NAMALWA (cell line): ENCODE measurements around the gene GPR4.
"Not testable (repeated sequence)": the region's sequence is repeated elsewhere in the genome, so short reads cannot be mapped to it uniquely, and the experiment has no call there.

Experiments
- DNase-seq: peaks from one replicate; pipeline ENCODE4 v3.0.0-alpha.2; 2015; ENCODE audit warnings: low spot score

GPR4 gene

DNA sequence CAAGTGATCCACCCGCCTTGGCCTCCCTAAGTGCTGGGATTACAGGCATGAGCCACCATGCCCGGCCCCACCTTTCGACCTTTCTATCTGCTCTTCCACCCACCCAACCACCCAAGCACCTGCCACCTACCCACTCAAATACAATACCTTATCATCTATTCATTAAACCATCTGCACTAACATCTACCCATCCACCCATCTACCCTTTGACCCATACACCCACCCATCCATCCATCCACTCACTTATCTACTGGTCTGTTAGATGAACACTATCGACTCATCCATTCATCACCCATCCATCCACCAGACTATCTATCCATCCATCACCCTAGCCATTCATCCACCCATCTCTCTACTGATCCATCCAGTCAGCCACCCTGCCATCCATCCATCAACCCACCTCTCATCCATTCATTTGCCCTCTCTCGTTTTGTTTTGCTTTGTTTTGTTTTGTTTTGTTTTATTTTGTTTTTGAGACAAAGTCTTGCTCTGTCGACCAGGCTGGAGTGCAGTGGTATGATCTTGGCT, 20.0 kb upstream of the GPR4 start:
- DNase-seq = no peak

DNA sequence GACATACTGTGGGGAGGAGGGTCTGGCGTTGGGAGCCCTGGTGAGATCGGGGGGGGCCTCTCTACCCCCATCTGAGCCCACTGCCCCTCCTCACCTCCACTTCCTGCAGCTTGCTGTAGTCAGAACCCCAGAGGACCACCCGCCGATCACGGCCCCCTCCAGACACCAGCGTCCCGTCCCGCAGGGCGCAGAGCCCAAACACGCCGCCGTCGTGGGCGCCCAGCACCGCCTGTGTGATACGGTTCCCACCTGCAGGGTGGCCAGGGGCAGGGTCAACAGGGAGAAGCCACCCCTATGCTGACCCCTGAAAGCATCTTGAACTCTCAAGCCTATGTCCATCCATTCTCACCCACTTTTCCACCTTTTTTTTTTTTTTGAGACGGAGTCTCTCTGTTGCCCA, 19.4 kb upstream of the GPR4 start:
- DNase-seq = no peak

DNA sequence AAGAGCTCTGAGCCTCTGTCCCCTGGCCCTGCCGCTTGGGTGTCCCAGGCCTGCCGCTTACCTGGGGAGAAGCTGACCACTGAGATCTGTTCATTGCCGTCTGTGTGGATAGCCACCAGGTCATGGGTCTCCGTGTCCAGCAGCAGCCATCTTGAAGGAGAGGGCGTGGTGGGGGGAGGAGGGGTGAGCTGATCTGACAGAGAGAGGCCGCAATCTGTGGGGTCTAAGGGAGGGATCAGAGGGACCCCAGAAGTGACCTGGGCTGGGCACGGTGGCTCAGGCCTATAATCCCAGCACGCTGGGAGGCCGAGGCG, 14.6 kb upstream of the GPR4 start:
- DNase-seq = no peak

DNA sequence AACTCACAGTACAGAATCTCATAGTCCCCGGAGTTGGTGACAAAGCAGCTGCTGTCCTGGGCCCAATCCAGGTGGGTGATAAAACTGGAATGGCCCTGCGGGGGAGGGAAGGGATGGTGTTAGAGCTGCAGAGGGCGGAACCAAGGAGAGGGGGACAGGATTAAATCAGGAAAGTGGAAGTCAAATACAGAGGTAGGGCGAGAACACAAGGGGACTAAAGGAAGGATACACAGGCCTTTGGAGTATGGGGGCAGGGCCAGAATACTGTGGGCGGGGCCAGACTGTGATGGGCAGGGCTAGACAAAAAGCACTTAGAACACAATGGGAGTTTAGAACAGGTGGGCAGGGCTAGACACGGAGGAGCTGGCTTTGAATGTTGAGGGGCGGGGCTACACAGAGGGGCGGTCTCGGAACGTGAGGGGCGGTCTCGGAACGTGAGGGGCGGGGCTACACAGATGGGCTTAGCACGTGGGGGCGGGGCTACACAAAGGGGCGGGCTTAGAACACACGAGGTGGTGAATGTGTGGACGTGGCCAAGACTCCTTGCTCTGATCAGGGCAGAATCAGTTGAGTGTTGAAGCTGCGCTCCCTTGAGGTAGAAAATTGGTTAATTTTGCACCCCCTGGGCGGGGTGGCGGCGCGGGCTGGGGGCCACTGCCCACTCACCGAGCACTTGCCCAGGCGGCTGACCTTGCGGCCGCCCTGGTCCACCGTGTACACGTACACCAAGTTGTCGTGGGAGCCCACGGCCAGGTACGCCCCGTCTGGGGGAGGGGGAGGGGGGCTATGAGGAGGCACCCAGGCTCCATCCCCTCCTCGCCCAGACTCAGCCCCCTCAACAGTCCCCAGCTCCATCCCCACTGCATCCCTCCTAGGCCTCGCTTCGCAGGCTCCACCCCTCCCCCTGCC, 14.0 kb upstream of the GPR4 start:
- peak; percentile 95 for DNase-seq

DNA sequence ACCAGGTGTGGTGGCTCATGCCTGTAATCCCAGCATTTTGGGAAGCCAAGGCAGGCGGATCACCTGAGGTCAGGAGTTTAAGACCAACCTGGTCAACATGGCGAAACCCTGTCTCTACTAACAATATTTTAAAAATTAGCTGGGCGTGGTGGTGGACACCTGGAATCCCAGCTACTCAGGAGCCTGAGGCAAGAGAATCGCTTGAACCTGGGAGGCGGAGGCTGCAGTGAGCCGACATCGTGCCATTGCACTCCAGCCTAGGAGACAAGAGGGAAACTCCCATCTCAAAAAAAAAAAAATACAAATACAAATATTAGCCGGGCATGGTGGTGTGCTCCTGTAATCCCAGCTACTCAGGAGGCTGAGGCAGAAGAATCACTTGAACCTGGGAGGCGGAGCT, 13.0 kb upstream of the GPR4 start:
- not testable (repeated sequence) for DNase-seq

DNA sequence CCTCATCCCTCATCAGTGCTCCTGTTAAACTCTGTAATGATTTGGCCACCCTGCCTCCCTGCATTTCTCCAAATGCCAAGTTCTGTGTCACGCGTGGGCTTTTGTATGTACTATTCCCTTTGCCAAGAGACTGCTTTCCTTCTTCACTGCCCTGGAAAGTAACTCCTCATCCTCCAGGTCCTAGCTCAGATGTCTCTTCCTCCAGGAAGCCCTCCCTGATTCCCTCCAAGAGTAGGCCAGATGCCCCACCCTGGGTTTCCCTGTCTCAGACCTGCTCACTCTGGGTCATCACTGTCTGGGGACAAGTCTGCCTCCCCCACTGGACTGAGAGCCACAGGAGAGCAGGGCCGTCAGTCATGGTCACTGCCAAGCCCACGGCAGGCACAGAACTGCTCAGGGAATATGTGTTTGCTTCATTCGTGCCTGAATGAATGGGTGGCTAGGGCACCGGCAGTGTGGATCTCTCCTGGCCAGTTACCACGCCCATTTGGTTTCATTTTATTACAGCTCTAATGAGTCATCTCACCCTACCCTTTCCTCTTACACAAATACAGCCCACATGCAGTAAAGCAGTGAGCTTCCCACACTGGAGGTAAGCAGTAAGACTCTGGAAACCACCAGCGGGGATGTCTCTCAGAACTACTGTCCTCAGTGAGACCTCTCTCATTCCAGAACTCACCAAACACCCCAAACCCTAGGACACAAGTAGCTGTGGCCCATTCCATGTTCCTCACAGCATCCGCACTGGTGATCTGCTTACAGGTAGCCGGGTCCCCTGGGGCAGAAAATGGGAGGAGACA, 12.1 kb upstream of the GPR4 start:
- DNase-seq = peak; percentile 25

DNA sequence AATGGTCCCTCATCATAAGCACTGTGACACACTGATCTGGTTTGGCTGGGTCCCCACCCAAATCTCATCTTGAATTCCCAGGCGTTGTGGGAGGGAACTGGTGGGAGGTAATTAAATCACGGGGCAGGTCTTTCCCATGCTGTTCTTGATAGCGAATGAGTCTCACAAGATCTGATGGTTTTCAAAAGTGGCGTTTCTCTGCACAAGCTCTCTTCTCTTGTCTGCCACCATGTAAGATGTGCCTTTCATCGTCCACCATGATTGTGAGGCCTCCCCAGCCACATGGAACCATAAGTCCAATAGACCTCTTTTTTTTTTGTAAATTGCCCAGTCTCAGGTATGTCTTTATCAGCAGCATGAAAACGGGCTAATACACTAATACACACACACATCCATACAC, 6.9 kb upstream of the GPR4 start:
- no peak for DNase-seq

DNA sequence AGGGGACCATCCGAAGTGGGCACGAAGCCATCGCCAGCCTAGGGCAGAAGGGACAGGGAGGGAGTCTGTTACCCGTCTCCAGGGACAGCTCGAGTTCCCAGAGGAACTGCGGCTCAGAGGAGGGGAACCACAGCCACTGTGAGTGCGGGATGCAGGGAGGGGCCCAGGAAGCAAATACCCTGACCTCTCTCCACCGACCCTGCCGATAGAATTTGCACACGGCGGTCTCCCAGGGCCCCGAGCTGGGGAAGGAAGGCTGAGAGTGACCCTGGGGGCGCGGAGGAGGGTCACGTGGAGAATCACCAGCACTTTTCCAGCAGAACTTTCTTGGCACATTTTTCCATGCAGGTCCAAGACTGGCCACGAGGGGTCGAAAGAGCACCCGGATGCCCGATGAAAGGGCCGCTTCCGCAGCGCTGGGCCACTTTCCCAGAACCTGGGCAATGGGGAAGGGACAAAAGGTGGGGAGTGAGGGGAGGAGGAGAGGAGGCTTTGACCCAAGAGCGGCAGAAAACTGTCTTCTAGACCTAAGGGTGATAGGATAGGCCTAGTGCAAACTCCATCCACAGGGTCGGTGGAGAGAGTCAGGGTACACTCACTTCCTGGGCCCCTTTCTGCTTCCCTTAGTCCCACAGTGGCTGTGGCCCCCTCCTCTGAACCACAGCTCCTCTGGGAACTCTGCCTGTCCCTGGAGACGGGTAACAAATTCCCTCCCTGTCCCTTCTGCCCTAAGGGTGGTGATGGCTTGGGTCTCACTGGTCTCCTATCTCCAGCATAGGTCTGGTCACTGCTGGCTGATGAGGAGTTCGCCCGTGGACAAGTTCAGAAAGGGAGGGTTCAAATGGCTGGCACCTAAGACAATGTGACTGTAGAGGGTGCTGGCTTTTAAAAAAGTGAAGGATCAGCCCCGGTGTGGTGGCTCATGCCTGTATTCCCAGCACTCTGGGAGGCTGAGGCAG, 5.3 kb upstream of the GPR4 start:
- no peak for DNase-seq

DNA sequence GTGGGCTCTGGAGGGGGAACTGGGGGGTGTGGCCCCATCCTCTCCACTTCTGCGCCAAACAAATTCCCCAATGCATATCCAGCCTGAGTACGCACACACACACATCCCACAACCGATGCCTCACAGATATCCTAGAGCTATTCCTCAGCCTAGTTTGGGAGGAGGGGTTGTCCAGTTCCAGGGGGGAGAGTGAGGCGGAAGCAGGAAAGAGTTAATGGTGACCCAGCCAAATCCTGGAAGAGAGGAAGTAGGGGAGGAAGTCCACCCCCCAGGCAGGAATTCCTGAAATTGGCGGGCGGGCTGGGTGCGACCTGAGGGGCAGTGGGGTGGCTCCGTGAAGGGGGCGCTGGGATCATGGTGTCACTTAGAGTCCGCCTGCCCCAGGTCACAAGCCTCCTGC, 897 bp downstream of the GPR4 start:
- DNase-seq = no peak

DNA sequence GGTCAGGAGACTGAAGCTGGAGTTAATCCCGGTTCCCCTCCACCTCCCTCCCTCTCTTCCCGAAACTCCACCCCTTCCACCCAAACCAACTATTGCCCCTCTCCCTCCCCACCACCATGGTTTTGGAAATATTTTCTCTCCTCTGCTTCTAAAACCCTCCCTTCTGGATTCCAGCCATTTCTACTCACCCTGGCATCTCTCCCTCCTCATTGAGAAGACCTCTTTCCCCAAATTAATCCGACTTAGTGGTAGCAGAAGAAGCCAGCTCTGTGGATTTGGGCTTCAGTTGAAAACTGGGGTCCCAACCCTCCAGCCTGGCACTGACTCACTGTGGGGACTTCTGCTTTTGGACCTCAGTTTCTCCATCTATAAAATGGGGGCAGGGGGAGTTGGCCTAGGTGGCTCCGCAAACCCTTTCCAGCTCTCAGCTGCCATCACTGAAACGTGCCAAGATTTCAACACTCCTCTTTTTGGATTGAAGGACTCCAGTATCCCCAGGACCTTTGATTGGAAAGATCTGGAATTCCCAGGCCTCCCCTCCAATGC, 1.6 kb downstream of the GPR4 start:
- no peak for DNase-seq

DNA sequence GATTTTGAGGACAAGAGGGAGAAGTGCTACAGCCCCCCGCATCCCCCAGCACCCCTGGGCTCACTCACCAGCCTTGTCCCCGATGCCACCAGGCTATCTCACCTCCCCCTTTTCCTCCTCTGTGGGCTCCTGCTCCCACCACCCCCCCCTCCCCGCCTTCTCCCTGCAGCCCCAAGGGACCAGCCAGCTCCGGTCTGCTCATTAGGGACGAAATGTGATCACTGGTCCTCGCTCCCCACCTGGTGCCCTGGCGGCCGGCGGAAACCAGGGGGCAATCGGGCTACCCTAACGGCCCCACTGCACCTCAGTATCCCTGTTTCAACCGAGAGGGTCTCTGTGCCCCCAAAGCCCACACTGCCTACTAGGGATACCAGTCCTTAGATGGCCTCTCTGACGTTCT, 2.7 kb downstream of the GPR4 start:
- no peak for DNase-seq

DNA sequence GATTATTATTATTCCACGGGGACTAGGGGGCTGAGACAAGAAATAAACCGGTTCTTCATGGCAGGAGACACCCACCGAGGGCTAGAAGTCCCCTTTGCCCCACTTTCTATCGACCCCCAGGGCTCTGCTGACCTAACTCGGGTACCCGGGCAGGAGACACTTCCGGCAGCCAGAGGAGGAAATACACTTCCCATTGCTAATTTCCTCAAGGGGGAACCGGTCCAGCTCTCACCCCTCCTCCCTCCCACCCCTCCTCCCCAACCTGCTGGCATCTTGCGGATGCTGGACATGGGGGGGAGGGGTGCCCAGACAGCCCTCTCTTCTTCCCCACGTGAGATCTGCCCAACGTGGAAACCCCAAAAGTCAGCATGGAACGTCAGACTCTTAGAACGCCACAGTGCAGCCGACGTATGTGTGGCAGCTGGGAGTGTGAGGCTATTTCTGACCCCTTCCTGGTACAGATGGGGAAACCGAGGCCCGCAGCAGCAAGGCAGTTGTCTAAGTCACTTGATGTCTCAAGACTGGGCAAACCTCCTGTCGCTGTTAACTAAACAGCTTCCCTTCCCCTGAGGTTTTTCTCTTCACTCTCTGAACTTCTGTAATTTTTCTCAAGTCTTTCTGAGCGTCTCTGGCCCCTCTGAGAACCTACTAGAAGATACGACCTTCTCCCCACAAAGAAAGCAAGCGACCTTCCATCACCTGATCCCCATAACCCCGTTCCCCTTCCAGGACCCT, 3.6 kb downstream of the GPR4 start:
- peak; percentile 23 for DNase-seq

DNA sequence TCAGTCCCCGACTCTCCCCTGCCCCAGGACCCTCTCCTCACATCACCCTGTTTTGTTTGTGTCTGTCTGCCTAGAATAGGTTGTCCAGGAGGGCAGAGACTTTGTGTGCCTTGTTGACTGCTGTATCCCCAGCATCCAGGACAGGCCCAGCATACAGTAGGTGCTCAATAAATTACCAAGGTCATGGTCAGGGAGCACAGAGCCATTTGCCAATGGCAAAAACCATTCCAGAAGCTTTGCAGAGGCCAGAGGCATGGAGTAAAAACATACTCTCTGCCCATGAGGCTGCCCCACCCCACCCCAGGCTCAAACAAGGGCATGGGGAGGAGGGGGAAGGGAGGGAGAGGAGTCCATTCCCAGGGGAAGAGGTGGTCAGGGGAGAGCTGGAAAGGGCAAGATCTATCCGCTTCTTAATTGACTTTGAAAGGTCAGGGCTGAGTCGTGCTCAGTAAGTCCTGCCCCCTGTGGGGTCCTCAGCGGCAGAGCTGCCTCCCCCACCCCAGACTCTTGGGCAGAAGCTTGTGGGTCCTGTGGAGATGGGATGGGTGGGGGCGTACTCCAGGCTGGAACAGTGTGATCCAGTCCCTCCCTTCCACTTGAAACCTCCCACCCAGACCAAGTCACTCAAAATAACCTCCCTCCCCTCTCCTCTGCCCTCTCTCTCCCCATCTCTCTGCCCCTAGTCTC, 4.4 kb downstream of the GPR4 start:
- DNase-seq = no peak

DNA sequence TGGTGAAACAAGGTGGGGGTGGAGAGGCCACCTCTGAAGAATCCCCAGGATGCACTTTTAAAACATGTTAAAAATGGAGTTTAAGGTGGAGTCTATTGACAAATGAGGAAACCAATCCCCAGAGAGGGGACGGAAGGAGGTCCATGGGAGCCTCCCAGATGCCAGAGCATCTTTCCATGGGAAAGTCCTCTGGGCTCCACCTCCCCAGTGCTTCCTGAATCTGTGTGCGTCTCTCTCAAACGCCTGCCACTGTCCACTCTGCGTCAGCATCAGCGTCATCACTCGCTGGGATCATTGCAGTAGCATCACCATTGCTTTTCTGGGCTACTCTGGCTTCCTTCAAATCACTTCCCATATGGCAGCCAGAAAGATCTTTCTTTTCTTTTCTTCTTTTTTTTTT, 6.2 kb downstream of the GPR4 start:
- DNase-seq = no peak

DNA sequence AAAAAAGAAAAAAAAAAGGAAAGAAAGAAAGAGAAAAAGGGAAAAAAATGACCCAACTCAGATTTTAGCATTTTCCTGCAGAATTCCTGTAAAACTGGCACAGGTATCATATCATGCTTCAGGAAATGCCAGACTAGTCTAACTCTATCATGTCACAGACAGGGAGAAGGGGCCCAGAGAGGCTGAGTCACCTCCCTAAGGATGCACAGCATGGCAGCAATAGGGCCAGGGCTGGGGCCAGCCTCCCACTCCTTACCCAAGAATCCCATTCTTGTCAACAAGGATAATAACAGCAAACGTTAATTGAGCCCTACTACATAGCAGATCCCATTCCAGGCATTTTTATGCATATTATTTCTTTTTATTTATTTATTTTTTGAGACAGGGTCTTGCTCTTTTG, 8.5 kb downstream of the GPR4 start:
- DNase-seq = no peak

DNA sequence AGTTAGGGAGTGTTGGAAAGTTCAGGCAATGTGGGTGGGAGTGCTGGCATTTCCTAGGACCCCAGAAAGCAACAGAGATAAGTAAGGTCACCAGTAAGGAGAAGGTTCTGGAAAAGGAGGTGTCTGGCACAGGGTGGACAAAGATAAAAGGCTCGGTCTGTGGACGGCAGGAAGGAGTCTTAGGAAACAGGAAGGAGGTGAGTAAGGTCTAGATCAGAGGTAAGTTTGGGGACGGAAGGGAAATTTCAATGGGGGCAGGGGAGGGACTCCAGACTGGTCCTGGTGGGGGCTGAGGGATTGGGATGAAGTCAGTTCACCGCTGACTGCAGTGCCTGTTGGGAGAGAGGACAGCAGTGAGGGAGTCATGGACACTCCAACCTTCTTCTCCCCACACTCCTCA, 9.6 kb downstream of the GPR4 start:
- no peak for DNase-seq

DNA sequence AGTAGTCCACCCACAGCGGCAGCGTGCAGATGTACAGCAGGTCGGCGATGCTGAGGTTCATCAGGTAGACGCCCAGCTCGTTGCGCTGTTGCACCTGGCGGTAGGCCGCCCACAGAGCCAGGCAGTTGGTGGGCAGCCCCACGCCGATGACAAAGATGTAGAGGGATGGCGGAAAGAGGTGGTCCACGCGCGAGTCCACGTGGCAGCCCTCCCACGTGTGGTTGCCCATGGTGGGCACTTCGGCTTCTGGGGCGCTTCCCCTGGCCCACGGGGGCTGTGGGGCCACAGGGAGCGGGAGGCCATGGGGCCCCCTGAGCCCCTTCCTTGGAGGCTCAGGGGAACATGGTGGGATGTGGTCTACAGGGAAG, 10.4 kb downstream of the GPR4 start:
- DNase-seq = no peak

DNA sequence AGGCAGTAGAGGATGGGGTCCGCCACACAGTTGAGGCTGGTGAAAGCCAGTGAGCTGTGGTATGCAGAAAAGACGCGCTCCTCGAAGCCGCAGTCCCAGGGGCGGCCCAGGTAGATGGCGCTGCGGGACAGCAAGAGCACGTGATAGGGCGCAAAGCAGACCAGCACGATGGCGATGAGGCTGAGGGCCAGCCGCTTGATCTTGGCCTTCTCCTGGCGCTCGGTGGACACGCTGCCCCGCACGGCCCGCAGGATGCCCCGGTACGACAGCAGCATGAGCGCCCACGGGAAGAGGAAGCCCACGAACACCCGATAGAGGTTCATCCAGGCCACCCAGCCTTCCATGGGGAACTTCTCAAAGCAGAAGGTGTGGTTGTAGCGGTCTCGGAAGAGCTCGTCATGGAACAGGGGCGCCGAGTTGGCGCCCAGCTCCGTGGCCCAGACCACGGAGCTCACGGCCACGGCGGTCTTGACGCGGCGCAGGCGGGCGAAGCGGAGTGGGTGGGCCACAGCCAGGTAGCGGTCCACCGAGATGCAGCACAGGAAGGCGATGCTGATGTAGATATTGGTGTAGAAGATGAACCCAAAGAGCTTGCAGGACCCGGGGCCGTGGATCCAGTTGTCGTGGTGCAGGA, 10.9 kb downstream of the GPR4 start:
- DNase-seq = peak; percentile 60

DNA sequence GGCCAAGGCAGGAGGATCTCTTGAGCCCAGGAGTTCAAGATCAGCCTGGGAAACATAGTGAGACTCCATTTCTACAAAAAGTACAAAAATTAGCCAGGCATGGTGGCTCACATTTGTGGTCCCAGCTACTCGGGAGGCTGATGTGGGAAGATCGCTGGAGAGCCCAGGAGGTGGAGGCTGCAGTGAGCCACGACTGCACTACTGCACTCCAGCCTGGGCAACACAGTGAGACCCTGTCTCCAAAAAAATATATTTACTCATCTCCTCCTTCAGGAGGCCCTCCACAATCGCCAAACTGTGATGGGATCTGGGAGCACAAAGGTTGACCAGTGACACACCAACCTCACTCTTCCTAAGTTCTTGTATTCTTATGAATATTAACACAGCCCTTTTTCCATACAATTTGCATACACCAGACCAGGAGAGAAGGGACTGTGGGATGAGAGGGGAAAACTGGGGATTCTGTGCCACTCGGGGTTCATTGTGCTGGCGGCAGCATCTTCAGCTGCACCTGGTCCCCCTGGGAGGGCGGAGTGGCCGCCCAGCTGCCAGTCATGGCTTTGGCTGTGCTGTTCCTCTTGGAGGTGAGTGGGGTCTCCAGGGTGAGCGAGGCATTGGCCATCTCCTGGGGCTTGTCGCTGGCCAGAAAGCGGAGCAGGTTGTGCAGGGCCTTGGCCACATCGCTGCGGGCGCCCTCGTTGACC, 11.6 kb downstream of the GPR4 start:
- no peak for DNase-seq
